NT2/D1 (cell line): ENCODE results near the gene AIFM1.
"Not testable (repeated sequence)": the region's sequence is repeated elsewhere in the genome, so short reads cannot be mapped to it uniquely, and the experiment has no call there.

Source experiments
- DNase-seq: peaks from one replicate; pipeline ENCODE4 v3.0.0-alpha.2; 2011; ENCODE audit warnings: low read depth, low spot score
- H3K27me3 ChIP-seq: 2 replicates; pipeline ENCODE4 v1.6.0; 2011; ENCODE audit warnings: mild to moderate bottlenecking; ENCODE audit not compliant: insufficient read length, insufficient read depth
- H3K36me3 ChIP-seq: 2 replicates; pipeline ENCODE4 v1.6.1; 2011; ENCODE audit warnings: mild to moderate bottlenecking, low read length, mixed read lengths; ENCODE audit not compliant: insufficient read depth, insufficient read length
- H3K4me1 ChIP-seq: 2 replicates; pipeline ENCODE4 v1.5.1; 2011; ENCODE audit not compliant: insufficient read depth, insufficient read length
- H3K4me3 ChIP-seq: 2 replicates; pipeline ENCODE4 v1.5.1; 2011; ENCODE audit warnings: low read depth; ENCODE audit not compliant: insufficient read length
- H3K9ac ChIP-seq: 2 replicates; pipeline ENCODE4 v1.6.0; 2011; ENCODE audit warnings: low read depth; ENCODE audit not compliant: insufficient read length
- H3K9me3 ChIP-seq: 2 replicates; pipeline ENCODE4 v1.5.1; 2011; ENCODE audit warnings: mild to moderate bottlenecking, low read length; ENCODE audit not compliant: insufficient read depth
- SUZ12 ChIP-seq: IDR thresholded peaks from 2 replicates; pipeline ENCODE4 v1.6.1; 2011; ENCODE audit not compliant: insufficient read length, insufficient read depth; ENCODE audit errors: extremely low read depth
- YY1 ChIP-seq: IDR thresholded peaks from 2 replicates; pipeline ENCODE4 v1.6.1; 2011; ENCODE audit not compliant: insufficient read length, insufficient read depth
- ZNF274 ChIP-seq: IDR thresholded peaks from 2 replicates; pipeline ENCODE4 v1.6.1; 2011; ENCODE audit warnings: mild to moderate bottlenecking, low read depth, low read length

The AIFM1 gene

DNA sequence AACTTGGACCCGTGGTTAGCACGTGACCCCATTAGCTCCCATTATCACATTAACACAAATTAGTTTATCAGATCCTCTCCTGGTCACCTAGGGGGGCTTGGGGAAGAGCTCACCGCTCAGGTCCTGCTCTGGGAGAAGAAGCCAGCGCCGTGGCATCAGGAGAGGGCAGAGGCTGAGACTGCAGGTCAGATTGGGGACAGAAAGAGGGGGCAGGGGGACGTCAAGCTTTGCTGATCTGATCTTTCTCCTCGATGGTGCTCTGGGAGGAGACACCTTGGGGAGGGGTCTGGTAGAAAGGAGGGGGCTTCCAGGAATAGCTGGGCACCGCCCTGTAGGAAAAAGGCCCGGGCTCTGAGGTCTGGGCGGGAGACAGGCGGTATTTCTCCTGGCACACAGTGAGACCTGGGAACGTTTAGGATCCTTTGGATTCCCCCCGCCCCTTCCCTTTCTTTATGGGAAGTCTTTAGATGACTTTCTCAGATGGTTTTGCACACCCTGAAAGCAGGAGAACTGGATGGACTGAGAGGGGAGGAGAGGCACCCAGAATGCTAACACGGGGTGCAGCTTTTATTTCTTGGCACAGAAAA lies 46.2 kb downstream of the AIFM1 start:
- Histone ChIP-seq H3K4me1 (peaks cover 5% of the 10 kb centered on the region), H3K4me3 (no peak overlapping the region), H3K36me3 (no peaks in the 10 kb centered on the region), H3K27me3 (no peaks in the 10 kb centered on the region), H3K9ac (peak overlapping the region; percentile 21), H3K9me3 (no peaks in the 10 kb centered on the region)
- no peak for DNase-seq
- TF ChIP-seq SUZ12 (no peak), YY1 (no peak), ZNF274 (no peak)

DNA sequence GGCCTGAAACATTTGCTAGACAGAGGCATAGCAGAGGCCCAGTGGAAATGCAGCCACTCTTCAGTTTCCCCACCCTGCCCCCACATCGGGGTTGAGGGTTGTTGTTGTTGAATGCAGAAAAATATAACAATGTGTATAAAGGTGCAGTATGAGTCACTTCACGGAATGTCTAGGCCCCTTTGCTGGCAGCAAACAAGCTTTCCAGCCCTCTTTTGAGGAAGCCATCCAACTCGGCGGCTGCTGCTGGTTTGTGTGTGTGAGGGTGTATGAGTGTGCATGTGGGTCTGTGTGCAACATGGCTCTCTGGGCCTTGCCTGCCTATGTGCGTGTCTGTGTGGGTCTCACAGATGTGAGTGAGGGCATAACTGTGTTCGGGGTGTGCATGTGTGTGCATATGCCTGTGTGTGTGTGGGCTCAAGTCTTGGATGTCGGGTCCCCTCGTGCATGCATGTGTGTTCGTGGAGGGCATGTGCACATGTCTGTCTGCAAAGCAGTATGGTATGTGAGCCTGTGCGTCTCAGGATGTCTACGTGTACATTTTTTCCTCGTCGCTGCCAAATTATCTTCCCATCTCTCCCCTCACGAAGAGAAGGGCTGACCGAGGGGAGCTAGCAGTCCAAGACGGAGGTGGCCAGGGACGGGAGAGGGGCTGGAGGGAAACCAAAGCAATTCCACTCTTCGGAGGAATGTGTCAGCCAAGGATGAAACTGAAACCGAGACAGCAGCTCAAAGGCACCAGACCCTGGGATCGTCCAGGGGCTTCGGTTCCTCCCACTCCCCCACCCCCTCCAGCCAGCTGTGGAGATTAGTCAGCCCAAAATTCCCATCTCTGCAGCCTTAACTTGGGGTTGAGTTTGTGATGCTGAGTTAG lies 47.0 kb downstream of the AIFM1 start:
- no peaks in the 10 kb centered on the region for H3K9me3 ChIP-seq
- no peak for TF ChIP-seq YY1

DNA sequence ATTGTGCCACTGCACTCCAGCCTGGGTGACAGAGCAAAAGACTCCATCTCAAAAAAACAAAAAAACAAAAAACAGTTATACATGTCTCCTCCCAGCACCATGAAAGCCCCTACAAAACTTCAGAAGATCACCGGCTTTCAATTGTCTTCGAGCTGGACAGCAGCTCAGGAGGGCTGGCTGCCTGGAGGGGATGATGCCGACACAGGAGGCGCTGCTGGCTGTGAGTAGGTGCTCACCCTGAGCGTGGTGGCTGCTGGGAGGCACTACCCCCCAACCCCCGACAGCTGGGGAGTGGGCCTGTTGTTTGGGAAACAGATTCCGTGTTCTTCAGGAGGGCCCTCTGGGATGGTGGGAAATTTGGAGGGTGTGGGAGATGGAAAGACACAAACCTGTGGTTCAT lies 48.5 kb downstream of the AIFM1 start:
- no peak for TF ChIP-seq YY1
- TF ChIP-seq SUZ12 = no peak
- TF ChIP-seq ZNF274 = no peak
- Histone ChIP-seq H3K4me3 (no peak overlapping the region), H3K27me3 (no peaks in the 10 kb centered on the region), H3K36me3 (no peaks in the 10 kb centered on the region), H3K9me3 (no peaks in the 10 kb centered on the region), H3K9ac (no peak overlapping the region), H3K4me1 (peaks cover 5% of the 10 kb centered on the region)
- no peak for DNase-seq

More for the DNA sequence above, 47.0 kb downstream of the AIFM1 start:
- H3K9ac ChIP-seq = no peak overlapping the region
- H3K4me3 ChIP-seq = no peak overlapping the region
- peaks cover 5% of the 10 kb centered on the region for H3K4me1 ChIP-seq
- DNase-seq = no peak
- no peaks in the 10 kb centered on the region for H3K36me3 ChIP-seq
- no peaks in the 10 kb centered on the region for H3K27me3 ChIP-seq

DNA sequence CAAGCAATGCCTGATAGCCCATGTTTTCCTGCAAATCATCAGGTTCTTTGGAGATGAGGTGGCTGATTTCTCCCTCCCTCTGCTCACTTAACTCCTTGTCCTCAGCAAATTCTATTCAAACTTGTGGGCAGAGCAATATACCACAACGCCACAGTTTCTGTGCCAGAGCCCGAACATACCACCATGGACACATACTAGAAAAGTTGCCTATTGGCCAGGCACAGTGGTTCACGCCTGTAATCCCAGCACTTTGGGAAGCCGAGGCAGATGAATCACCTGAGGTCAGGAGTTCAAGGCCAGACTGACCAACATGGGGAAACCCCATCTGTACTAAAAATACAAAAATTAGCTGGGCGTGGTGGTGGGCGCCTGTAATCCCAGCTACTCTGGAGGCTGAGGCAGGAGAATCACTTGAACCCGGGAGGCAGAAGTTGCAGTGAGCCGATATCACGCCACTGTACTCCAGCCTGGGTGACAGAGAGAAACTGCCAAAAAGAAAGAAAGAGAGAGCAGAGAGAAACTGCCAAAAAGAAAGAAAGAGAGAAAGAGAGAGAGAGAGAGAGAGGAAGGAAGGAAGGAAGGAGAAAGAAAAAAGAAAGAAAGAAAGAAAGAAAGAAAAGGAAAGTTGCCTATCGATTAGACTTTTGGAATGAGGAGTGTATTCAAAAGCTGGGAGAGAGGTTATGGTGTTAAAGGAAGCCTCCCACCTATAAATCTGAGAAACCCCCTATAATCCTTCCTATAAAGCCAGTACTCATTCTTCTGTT lies 50.3 kb downstream of the AIFM1 start:
- not testable (repeated sequence) for H3K27me3 ChIP-seq, H3K9me3 ChIP-seq, H3K9ac ChIP-seq, DNase-seq, H3K4me1 ChIP-seq, H3K4me3 ChIP-seq, H3K36me3 ChIP-seq

GRCh38 chrX:130114141-130114588 lies 51.5 kb downstream of the AIFM1 start:
- H3K27me3 ChIP-seq = no peaks in the 10 kb centered on the region
- no peak for TF ChIP-seq SUZ12
- TF ChIP-seq YY1 = no peak
- no peak for TF ChIP-seq ZNF274
- H3K4me1 ChIP-seq = peaks cover 5% of the 10 kb centered on the region
- no peak overlapping the region for H3K4me3 ChIP-seq
- H3K9me3 ChIP-seq = no peaks in the 10 kb centered on the region
- DNase-seq = no peak
- no peaks in the 10 kb centered on the region for H3K36me3 ChIP-seq
- no peak overlapping the region for H3K9ac ChIP-seq

GRCh38 chrX:130111220-130112154 lies 54.2 kb downstream of the AIFM1 start:
- no peak for TF ChIP-seq ZNF274
- Histone ChIP-seq H3K9ac (peak overlapping the region; percentile 32), H3K9me3 (no peaks in the 10 kb centered on the region), H3K36me3 (no peaks in the 10 kb centered on the region), H3K4me3 (peak overlapping the region; percentile 28), H3K4me1 (no peaks in the 10 kb centered on the region), H3K27me3 (no peaks in the 10 kb centered on the region)
- DNase-seq = no peak
